HK-2 (cell line): Measurements from ENCODE around the gene HOXB3.

Experiments
- DNase-seq: peaks from one replicate; pipeline ENCODE4 v3.0.0-alpha.2; 2018; ENCODE audit not compliant: unreplicated experiment

Gene HOXB3

GRCh38 chr17:48612456-48612853, 22.4 kb upstream of the HOXB3 start:
- no peak for DNase-seq

GRCh38 chr17:48611681-48612455, 21.8 kb upstream of the HOXB3 start:
- DNase-seq: peak; percentile 72

- DNase-seq: no peak
These were observed 21.2 kb upstream of the HOXB3 start for GRCh38 chr17:48611213-48611612.

- DNase-seq: peak; percentile 82
These were observed 20.5 kb upstream of the HOXB3 start, which contains the start of gene HOXB7 for GRCh38 chr17:48610282-48611211. TSS of gene HOXB7 (minus strand) at chr17:48611017. CDS start at chr17:48610918, 99 bp downstream.

GRCh38 chr17:48609759-48610281, 19.8 kb upstream of the HOXB3 start:
- DNase-seq: no peak

GRCh38 chr17:48609033-48609432, 19.0 kb upstream of the HOXB3 start:
- no peak for DNase-seq

- no peak for DNase-seq
These were observed 18.4 kb upstream of the HOXB3 start for GRCh38 chr17:48608494-48608834.

- no peak for DNase-seq
These were observed 17.0 kb upstream of the HOXB3 start for GRCh38 chr17:48606892-48607614.

GRCh38 chr17:48605991-48606891, 16.2 kb upstream of the HOXB3 start:
- DNase-seq: no peak

- DNase-seq: no peak
These were observed 15.4 kb upstream of the HOXB3 start for GRCh38 chr17:48605409-48605919.

- DNase-seq: peak; percentile 62
These were observed 14.8 kb upstream of the HOXB3 start, which contains the start of gene HOXB6 for GRCh38 chr17:48604770-48605329. TSS of gene HOXB6 (minus strand) at chr17:48604986. CDS start at chr17:48598150, 6,836 bp downstream.

- DNase-seq: peak; percentile 72
These were observed 14.1 kb upstream of the HOXB3 start for GRCh38 chr17:48603959-48604769.

- DNase-seq: peak; percentile 75
These were observed 11.7 kb upstream of the HOXB3 start for GRCh38 chr17:48601539-48602425.

GRCh38 chr17:48601207-48601538, 11.1 kb upstream of the HOXB3 start:
- DNase-seq: no peak

GRCh38 chr17:48600244-48601098, 10.4 kb upstream of the HOXB3 start:
- peak; percentile 44 for DNase-seq

GRCh38 chr17:48599354-48599753, 9.3 kb upstream of the HOXB3 start:
- DNase-seq: no peak

GRCh38 chr17:48598736-48599135, 8.7 kb upstream of the HOXB3 start:
- no peak for DNase-seq
